ENCODE data around the gene AVEN.
"Not testable (repeated sequence)": the region's sequence is repeated elsewhere in the genome, so short reads cannot be mapped to it uniquely, and the experiment has no call there.

The AVEN gene

GRCh38 chr15:34046471-34047145, 7.6 kb upstream of the AVEN start:
- no peak for DNase-seq
- in situ Hi-C loops (cut with HindIII; ENCODE audit: low pct_ligation_motif_present, low pct_unique_long_range_greater_than_20kb, low sequenced_read_pairs), result no loop called here

- in situ Hi-C loops (cut with HindIII; ENCODE audit: low pct_ligation_motif_present, low pct_unique_long_range_greater_than_20kb, low sequenced_read_pairs), result no loop called here
- DNase-seq, result no peak
These were observed 4.8 kb upstream of the AVEN start for GRCh38 chr15:34043813-34044212.

- DNase-seq, result peak; percentile 3
- in situ Hi-C loops (cut with HindIII; ENCODE audit: low pct_ligation_motif_present, low pct_unique_long_range_greater_than_20kb, low sequenced_read_pairs), result no loop called here
These were observed 4.4 kb upstream of the AVEN start for GRCh38 chr15:34043391-34043790.

- no peak for DNase-seq
- in situ Hi-C loops (cut with HindIII; ENCODE audit: low pct_ligation_motif_present, low pct_unique_long_range_greater_than_20kb, low sequenced_read_pairs), result no loop called here
These were observed 748 bp upstream of the AVEN start for GRCh38 chr15:34039790-34040113.

- in situ Hi-C loops (cut with HindIII; ENCODE audit: low pct_ligation_motif_present, low pct_unique_long_range_greater_than_20kb, low sequenced_read_pairs), result no loop called here
- peak; percentile 73 for DNase-seq
These were observed 757 bp downstream of the AVEN start for GRCh38 chr15:34038023-34038870.

GRCh38 chr15:34031987-34032760, 6.8 kb downstream of the AVEN start:
- in situ Hi-C loops (cut with HindIII; ENCODE audit: low pct_ligation_motif_present, low pct_unique_long_range_greater_than_20kb, low sequenced_read_pairs), result no loop called here
- DNase-seq, result no peak

- no peak for DNase-seq
- in situ Hi-C loops (cut with HindIII; ENCODE audit: low pct_ligation_motif_present, low pct_unique_long_range_greater_than_20kb, low sequenced_read_pairs), result no loop called here
These were observed 11.4 kb downstream of the AVEN start for GRCh38 chr15:34027606-34028005.

GRCh38 chr15:34025252-34025651, 13.8 kb downstream of the AVEN start:
- no peak for DNase-seq
- in situ Hi-C loops (cut with HindIII; ENCODE audit: low pct_ligation_motif_present, low pct_unique_long_range_greater_than_20kb, low sequenced_read_pairs), result no loop called here

GRCh38 chr15:34023907-34024306, 15.1 kb downstream of the AVEN start:
- in situ Hi-C loops (cut with HindIII; ENCODE audit: low pct_ligation_motif_present, low pct_unique_long_range_greater_than_20kb, low sequenced_read_pairs), result no loop called here

GRCh38 chr15:34019369-34019990, 19.5 kb downstream of the AVEN start:
- no peak for DNase-seq
- in situ Hi-C loops (cut with HindIII; ENCODE audit: low pct_ligation_motif_present, low pct_unique_long_range_greater_than_20kb, low sequenced_read_pairs), result no loop called here

More at GRCh38 chr15:34023907-34024306, 15.1 kb downstream of the AVEN start:
- no peak for DNase-seq

- in situ Hi-C loops (cut with HindIII; ENCODE audit: low pct_ligation_motif_present, low pct_unique_long_range_greater_than_20kb, low sequenced_read_pairs), result not testable (repeated sequence)
These were observed 20.3 kb downstream of the AVEN start for GRCh38 chr15:34018738-34019137.

GRCh38 chr15:34018021-34018645, 20.9 kb downstream of the AVEN start:
- in situ Hi-C loops (cut with HindIII; ENCODE audit: low pct_ligation_motif_present, low pct_unique_long_range_greater_than_20kb, low sequenced_read_pairs), result no loop called here
- no peak for DNase-seq

More at GRCh38 chr15:34018738-34019137, 20.3 kb downstream of the AVEN start:
- not testable (repeated sequence) for DNase-seq

- DNase-seq, result peak; percentile 75
- in situ Hi-C loops (cut with HindIII; ENCODE audit: low pct_ligation_motif_present, low pct_unique_long_range_greater_than_20kb, low sequenced_read_pairs), result no loop called here
These were observed 24.4 kb downstream of the AVEN start for GRCh38 chr15:34014556-34014955.

- in situ Hi-C loops (cut with HindIII; ENCODE audit: low pct_ligation_motif_present, low pct_unique_long_range_greater_than_20kb, low sequenced_read_pairs), result no loop called here
- no peak for DNase-seq
These were observed 25.3 kb downstream of the AVEN start for GRCh38 chr15:34013746-34014145.

GRCh38 chr15:34012461-34013028, 26.5 kb downstream of the AVEN start:
- DNase-seq, result no peak
- in situ Hi-C loops (cut with HindIII; ENCODE audit: low pct_ligation_motif_present, low pct_unique_long_range_greater_than_20kb, low sequenced_read_pairs), result no loop called here

- in situ Hi-C loops (cut with HindIII; ENCODE audit: low pct_ligation_motif_present, low pct_unique_long_range_greater_than_20kb, low sequenced_read_pairs), result no loop called here
- no peak for DNase-seq
These were observed 27.5 kb downstream of the AVEN start for GRCh38 chr15:34011481-34011880.

- DNase-seq, result no peak
- in situ Hi-C loops (cut with HindIII; ENCODE audit: low pct_ligation_motif_present, low pct_unique_long_range_greater_than_20kb, low sequenced_read_pairs), result no loop called here
These were observed 28.1 kb downstream of the AVEN start for GRCh38 chr15:34010921-34011320.

GRCh38 chr15:34009656-34010055, 29.3 kb downstream of the AVEN start:
- no peak for DNase-seq
- in situ Hi-C loops (cut with HindIII; ENCODE audit: low pct_ligation_motif_present, low pct_unique_long_range_greater_than_20kb, low sequenced_read_pairs), result no loop called here

Data from ACHN (cell line).